Uterus (tissue), 2 donors: ENCODE results near the gene ST3GAL5.

ENCODE experiments used
- CTCF ChIP-seq, 4 experiments: fragments of 200-600 bp in 2 of 4; fragments of 450-650 bp in 2 of 4; sonication (generic) in 2 of 4; IDR thresholded peaks; one replicate each; pipeline ENCODE4 v1.5.1; 2016 to 2019; ENCODE audit warnings: antibody characterized with exemption in 4 of 4, mild to moderate bottlenecking in 2 of 4, moderate library complexity in 1 of 4
- POLR2A ChIP-seq, 2 donors: fragments of 450-650 bp; IDR thresholded peaks; one replicate each; pipeline ENCODE4 v1.6.1; 2016; ENCODE audit warnings: antibody characterized with exemption in 2 of 2, mild to moderate bottlenecking in 1 of 2, moderate library complexity in 1 of 2

GRCh38 chr2:85806358-85807118, 82.3 kb downstream of the ST3GAL5 start:
- TF ChIP-seq CTCF (IDR thresholded peaks at IDR 0.05) (no peak), POLR2A (IDR thresholded peaks at IDR 0.05) (no peak)
